Osteoblast (primary cell): ENCODE data around the gene CEP350. TPM values are rescaled to one million over a fixed set of nuclear protein-coding genes. Genes with fewer than 3 reads are reported as not detected.

Experiments
- DNase-seq: peaks from one replicate; pipeline ENCODE4 v3.0.0; 2011; ENCODE audit warnings: low spot score, mixed read lengths; ENCODE audit not compliant: insufficient read length; ENCODE audit errors: missing footprints
- H2AFZ ChIP-seq: 2 replicates; pipeline ENCODE4 v1.6.0; 2011; ENCODE audit warnings: mild to moderate bottlenecking, low read length
- H3K27ac ChIP-seq: 2 replicates; pipeline ENCODE4 v1.5.1; 2011; ENCODE audit warnings: mild to moderate bottlenecking, low read depth, low read length, moderate library complexity
- H3K27me3 ChIP-seq: 2 replicates; pipeline ENCODE4 v1.6.0; 2012; ENCODE audit warnings: mild to moderate bottlenecking, control low read depth, inconsistent platforms, low read length, moderate library complexity; ENCODE audit not compliant: insufficient read depth
- H3K36me3 ChIP-seq: 2 replicates; pipeline ENCODE4 v1.5.1; 2011; ENCODE audit warnings: mild to moderate bottlenecking, low read length, control low read depth, moderate library complexity; ENCODE audit not compliant: insufficient read depth
- H3K4me1 ChIP-seq: 2 replicates; pipeline ENCODE4 v1.5.1; 2011; ENCODE audit warnings: mild to moderate bottlenecking, low read length, control low read depth, moderate library complexity; ENCODE audit not compliant: insufficient read depth
- H3K4me2 ChIP-seq: 2 replicates; pipeline ENCODE4 v1.6.0; 2011; ENCODE audit warnings: mild to moderate bottlenecking, low read length; ENCODE audit not compliant: insufficient read depth
- H3K4me3 ChIP-seq: fragments of 200-600 bp; sonication (generic); 3 replicates; pipeline ENCODE4 v1.5.1; 2012; ENCODE audit warnings: mild to moderate bottlenecking, low read length, inconsistent platforms; ENCODE audit not compliant: insufficient read depth
- H3K79me2 ChIP-seq: 2 replicates; pipeline ENCODE4 v1.6.0; 2012; ENCODE audit warnings: mild to moderate bottlenecking, low read length, control low read depth, inconsistent platforms; ENCODE audit not compliant: insufficient read depth
- H3K9me3 ChIP-seq: 2 replicates; pipeline ENCODE4 v1.5.1; 2011; ENCODE audit warnings: low read depth, low read length, control low read depth
- H4K20me1 ChIP-seq: 2 replicates; pipeline ENCODE4 v1.6.0; 2012; ENCODE audit warnings: mild to moderate bottlenecking, low read length, control low read depth; ENCODE audit not compliant: insufficient read depth
- total RNA-seq: library from RNA; depleted of rRNA; stranded (reverse); fragments of >200 nt; gene quantifications from 2 replicates; pipeline ENCODE4 v1.2.3, GENCODE V29; 2012
- TF ChIP-seq, protein P1 (sequence below): IDR thresholded peaks from 2 replicates; pipeline ENCODE4 v1.5.1; 2011; ENCODE audit warnings: mild to moderate bottlenecking, low read depth, low read length, moderate library complexity; ENCODE audit errors: extremely low read depth

The CEP350 gene
- total RNA-seq, 1 donor: 82.2 TPM

DNA sequence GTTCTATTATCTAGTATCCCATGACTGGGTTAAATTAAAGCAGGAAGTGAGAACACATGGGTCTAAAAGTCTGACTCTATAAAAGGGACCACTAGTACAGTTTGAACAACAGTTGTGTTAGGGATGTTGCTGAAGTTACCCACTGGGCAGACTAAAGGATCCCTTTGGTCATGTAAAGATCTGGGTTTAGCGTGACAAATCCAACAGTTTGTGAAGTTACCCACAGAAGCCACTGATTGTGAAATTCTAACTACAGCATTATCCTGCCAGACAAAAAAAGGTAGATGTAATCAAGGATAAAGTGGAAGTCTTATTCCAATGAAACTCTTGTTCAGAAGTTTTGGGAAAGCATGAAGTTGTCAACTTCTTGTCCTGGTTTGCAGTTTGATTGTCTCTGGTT is 205.7 kb downstream of the CEP350 start:
- peaks cover 5% of the 10 kb centered on the region for H3K36me3 ChIP-seq
- H3K4me1 ChIP-seq: peaks cover 36% of the 10 kb centered on the region
- H3K79me2 ChIP-seq: peaks cover 97% of the 10 kb centered on the region
- no peak overlapping the region for H3K4me3 ChIP-seq
- H3K27me3 ChIP-seq: no peaks in the 10 kb centered on the region
- no peak overlapping the region for H2AFZ ChIP-seq
- H3K27ac ChIP-seq: no peak overlapping the region
- peaks cover 70% of the 10 kb centered on the region for H4K20me1 ChIP-seq
- no peaks in the 10 kb centered on the region for H3K9me3 ChIP-seq
- DNase-seq: no peak
- no peak overlapping the region for H3K4me2 ChIP-seq
- TF ChIP-seq, protein P1, sequence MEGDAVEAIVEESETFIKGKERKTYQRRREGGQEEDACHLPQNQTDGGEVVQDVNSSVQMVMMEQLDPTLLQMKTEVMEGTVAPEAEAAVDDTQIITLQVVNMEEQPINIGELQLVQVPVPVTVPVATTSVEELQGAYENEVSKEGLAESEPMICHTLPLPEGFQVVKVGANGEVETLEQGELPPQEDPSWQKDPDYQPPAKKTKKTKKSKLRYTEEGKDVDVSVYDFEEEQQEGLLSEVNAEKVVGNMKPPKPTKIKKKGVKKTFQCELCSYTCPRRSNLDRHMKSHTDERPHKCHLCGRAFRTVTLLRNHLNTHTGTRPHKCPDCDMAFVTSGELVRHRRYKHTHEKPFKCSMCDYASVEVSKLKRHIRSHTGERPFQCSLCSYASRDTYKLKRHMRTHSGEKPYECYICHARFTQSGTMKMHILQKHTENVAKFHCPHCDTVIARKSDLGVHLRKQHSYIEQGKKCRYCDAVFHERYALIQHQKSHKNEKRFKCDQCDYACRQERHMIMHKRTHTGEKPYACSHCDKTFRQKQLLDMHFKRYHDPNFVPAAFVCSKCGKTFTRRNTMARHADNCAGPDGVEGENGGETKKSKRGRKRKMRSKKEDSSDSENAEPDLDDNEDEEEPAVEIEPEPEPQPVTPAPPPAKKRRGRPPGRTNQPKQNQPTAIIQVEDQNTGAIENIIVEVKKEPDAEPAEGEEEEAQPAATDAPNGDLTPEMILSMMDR: no peak

DNA sequence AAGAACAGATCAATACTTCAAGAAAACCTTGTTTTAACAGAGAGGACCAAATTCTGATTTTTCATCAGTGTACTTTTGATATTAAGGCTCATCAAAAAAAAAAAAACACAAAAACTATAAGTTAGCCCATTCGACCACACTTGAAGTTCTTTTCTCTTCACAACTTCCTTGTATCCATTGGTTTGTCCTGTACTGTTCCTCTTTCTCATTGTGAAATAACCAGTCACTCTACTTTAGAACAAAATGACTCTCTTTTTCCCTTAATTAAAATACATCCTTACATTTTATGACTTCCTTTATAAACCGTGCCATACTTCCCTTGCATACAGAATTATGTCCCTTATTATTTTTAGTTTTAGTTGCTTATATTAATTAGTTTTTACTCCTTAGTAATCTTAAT is 208.4 kb downstream of the CEP350 start:
- Histone ChIP-seq H3K4me1 (peaks cover 13% of the 10 kb centered on the region), H3K4me2 (no peak overlapping the region), H3K9me3 (no peaks in the 10 kb centered on the region), H2AFZ (no peak overlapping the region), H3K36me3 (peaks cover 16% of the 10 kb centered on the region), H3K27ac (no peak overlapping the region), H3K4me3 (no peak overlapping the region), H3K27me3 (no peaks in the 10 kb centered on the region), H3K79me2 (peaks cover 100% of the 10 kb centered on the region), H4K20me1 (peaks cover 67% of the 10 kb centered on the region)
- TF ChIP-seq, protein P1: no peak
- DNase-seq: no peak

Other genes with a start within 250 kb of the CEP350 start
- gene FAM163A, start 211.5 kb upstream of the CEP350 start, total RNA-seq: not detected in 2 replicates
- 90.8 and 92.3 TPM in 2 replicates for gene TOR1AIP2, start 77.0 kb upstream of the CEP350 start, total RNA-seq
- 78.2 and 83.1 TPM in 2 replicates for gene TOR1AIP1, start 72.5 kb upstream of the CEP350 start, total RNA-seq
- 270 and 373 TPM in 2 replicates for gene QSOX1, start 200.1 kb downstream of the CEP350 start, total RNA-seq